Stimulated activated CD4-positive, alpha-beta T cell treated with anti-CD3 and anti-CD28 coated beads, Interleukin-15, amount 100 ng/mL, for 48 hours (primary cell): ENCODE data around the gene TNIP1.
A peak's percentile ranks its signal among the peaks of the same experiment; 100 is the strongest.

Experiments used
- DNase-seq, 2 donors: peaks; one replicate each; pipeline ENCODE4 v3.0.0-alpha.2; 2020; ENCODE audit warnings: low read depth in 2 of 2

Gene TNIP1

DNA sequence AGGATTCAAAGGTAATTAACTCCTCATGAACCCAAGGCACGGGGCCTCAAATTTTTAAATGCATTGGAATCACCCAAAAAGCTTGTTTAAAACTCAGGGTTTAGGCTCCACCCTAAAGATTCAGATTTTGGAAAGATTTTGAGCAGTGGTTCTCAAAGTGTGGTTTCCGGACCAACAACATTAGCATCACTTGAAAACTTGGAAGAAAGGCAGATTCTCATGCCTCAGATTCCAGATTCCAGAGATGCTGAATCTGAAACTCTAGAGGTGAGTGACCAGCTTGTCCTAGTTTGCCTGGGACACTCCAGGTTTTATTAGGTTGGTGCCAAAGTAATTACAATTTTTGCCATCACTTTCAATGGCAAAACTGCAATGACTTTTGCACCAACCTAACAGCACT, 24.7 kb upstream of the TNIP1 start:
- DNase-seq: no peak

DNA sequence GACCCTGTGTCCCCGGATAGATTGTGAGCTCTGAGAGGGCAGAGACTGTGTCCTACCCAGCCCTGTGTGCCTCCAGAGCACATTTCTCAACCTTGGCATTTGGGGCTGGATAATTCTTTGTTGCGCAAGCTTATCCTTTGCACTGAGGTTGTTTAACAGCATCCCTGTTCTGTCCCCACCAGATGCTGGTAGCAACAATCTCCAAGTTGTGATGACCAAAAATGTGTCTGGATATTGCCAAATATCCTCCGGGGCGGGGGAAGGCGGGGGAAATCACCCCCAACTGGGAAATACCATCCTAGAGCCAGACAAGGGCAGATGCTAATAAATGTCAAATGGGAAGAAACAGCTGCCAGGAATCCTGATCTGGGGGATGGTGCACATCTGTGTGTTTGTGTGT, 24.0 kb upstream of the TNIP1 start:
- no peak for DNase-seq

DNA sequence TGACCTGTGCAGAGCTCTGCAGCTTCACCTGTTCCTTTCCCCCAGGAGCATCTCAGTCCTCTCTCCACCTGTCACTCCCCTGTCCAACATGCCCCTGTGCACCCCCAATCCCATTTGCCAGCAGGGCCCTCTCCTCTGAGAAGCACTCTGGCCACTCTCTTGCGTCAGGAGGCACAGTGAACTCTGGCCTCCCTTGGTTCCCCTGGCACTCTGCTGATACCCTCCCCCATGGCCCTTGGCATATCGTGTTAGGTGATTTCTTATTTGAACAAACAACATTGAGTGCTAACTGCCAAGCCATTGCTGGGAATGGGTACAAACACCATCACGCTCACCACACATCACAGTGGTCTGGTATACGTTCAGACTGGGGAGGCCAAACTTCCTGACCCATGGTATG, 20.9 kb upstream of the TNIP1 start:
- DNase-seq: no peak

DNA sequence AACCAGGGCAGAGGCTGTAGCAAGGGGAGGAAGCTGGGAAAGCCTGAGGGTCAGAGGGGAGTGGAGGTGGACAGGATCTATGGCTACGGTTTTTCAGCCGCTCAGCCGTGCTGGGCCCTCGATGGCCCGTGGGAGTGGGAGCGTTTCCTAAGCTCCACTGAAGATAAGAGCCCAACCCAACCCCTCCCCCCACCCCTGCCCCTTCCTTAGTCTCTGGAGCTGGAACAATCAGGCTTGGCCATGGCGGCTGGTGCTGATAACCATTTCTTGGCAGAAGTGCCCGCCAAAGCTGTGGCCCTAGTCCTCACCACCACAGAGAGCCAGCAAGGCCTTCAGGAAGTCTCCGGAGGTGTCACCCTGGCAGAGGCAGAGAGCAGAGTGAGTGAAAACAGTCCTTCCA, 20.3 kb upstream of the TNIP1 start:
- DNase-seq: no peak

DNA sequence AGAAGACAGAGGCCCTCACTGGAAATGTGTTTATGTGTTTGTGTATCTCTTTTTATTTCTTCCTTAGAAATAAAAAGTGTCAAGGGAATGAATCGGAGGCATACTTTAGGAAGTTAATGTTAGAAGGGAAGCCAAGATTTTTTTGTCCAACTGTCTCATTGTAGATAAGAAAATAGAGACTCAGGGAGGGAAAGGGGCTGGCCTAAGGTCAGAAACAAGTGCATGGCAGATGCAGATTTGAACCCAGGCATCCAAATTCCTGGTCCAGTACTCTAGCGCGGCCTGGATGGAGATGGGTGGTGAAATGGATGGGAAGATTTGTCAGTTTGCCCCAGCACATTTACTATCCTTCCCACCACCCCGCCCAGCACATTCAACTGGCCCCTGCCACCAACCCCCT, 19.8 kb upstream of the TNIP1 start:
- no peak for DNase-seq

DNA sequence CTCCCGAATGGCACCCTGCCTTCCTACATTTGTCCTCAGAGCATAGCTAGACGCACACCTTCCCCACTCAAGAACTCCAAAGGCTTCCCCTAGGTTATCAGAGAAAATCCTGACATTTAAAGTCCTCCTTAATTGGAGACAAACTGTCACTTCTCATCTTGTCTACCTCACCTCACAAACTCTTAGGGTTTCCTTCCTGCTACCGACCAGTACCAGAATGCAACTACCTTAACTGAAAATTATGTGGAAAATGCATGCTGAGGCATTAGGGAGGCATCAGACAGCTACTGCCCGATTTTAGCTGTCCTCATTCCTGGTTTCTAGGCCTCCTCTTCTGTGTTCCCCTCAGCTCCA, 17.9 kb upstream of the TNIP1 start:
- no peak for DNase-seq

DNA sequence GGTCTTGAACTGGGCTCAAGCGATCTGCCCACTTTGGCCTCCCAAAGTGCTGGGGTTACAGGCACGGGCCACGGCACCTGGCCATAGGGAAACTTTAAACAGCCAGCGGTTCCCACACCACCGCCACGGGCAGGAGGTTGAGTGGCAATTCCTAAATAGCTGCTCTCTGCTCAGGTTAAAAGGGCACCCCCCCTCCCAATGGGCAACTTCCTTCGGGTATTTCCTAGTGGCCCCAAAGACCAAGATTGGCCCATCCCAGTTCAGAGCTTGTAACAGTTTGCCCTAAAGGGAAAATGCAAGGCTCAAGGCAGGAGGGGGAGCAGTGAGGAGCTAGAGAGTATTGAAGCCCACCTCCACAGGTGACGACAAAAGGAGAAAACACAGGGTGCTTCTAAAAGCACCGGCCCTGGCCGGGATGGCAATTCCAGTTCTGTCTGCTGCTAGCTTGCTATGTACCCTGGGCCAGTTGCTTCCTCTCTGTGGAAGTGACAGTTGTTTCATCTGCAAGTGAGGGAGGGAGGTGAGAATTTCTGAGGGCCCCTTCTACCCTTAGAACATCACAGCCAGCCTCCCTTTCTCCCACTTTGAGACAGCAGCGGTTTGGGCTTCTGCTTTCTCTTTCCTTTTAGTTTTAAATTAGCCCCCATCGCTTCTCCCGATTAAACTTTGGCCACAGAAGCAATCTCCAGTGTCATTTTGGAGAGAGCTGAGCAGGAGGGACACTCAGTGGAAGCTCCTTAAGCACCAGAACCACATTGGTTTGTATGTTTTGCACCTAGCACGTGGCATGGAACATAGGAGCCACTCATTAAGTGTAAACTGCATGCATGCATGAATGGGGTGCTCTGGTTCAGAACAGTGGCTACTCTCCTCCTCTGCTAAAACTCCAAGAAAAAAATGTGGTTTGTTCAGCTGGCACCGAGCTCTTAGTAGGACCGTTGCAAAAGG, 17.3 kb upstream of the TNIP1 start:
- no peak for DNase-seq

DNA sequence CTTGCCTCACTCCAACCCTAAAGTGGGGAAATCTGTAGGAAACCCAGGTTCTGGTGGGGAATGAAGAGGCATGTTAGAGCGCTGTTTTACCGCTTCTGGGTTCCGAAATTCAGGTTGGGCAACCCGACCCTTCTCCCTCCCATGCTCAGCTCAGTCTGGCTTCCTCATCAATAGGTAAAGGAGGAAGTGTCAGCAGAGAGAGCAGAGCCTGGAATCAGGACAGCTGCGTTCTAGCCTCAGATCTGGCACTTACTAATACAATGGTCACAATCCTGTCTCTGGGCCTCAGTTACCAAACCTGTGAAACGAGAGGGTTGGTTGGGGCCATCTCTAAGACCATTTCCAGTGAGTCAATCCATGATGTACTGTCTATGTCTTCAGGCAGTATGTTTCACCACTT, 16.2 kb upstream of the TNIP1 start:
- DNase-seq: no peak

DNA sequence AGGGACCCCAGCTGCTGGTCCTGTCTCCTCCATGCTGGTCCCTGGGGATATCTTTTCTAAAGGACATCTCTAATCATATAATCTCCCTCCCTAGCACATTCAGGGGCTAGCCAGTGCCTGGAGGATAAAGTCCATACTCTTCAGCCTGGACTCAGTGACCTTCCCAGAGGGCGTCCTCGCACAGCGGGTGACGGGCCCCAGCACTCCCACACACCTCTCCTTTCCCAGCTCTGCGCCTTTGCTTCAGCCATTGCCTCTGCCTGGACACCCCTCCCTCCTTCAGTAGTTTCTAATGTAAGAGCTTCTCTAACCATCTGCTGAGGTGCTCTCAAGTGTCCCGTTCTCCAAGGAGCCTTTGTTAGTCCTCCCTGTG, 15.2 kb upstream of the TNIP1 start:
- DNase-seq: no peak

DNA sequence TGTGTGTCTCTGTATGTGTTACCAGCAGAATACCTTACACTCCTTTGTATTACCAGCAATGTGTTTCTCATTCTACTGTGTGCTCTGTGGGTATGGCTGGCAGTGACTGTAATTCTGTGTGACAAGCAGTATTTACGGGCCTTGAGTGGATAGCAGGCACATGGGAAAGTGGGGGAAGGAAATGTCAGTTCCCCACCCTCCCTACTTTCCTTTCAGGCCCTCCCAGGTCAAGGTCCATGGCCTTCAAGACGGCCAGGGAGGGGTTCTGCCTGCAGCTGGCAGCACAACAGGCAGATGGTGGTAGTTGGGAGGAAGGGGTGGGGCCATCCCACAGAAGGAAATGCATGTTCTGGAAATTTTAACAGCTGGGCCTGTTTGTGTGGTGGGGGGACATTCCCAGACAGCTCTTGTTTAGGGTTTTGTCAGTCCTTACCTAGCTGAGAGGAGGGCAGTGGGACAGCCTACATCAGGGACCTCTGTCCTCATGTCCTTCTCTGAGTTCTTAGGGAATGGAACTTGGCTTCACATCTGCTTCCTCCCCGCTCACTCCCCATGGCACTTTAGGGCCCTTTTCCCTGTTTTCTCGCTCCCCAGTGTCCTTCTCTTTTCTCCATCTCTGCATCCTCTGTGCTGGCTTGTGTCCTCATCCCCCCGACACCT, 14.6 kb upstream of the TNIP1 start:
- no peak for DNase-seq

DNA sequence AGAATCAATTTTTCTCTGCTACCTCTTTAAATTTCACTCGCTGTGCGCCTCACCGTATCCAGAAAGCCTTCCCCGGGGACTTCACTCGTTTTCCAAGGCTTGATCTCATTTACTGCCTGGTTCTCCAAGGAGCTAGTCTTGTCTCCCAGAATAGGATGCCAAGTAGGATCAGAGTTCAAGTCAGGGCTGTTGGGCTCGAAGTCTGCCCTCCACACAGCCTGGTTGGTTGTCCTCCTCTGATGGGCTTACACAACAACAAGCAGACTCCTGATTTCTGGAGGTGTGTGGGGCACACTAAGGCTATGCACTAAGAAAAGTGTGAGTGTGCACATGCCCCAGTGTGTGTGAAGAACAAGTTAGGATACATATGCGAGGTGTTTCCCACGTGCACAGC, 14.0 kb upstream of the TNIP1 start:
- DNase-seq: no peak

DNA sequence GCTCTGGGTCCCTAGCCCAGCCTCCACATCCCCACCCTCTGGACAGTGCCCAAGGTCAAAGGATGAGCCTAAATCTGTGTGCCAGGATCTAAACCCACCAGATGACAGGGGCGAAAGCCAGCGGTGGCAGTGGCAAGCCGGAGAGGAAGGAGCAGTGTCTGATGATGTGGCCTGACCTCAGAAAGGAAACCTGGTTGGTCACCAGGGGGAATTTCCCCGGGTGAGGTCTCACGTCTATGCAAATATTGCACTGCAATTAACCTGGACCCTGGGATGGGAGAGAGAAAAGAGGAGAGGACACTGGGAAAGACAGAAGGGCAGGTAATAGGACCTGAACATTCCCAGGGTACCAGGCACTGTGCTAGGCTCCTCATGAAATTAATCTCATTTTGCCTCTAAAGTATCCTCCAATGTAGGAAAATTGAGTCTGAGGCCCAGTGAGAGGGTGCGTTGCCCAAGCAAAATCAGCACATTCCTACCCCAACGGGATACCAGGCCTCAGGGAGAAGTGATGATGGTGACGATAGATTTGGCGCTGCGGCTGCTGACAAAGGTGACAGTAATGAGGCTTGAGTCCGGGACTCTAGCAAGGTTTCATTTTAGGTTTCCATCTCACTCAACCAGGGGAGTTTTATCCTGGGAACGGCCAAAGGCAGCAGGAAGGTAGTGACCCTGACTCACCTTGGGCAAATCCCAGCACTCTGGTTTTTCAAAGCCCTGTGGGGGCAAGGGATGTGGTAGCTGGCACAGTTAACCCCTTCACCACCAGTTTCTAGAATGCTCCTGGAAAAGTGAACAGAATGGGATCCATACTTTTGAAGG, 13.4 kb upstream of the TNIP1 start:
- DNase-seq: peak in 1 of 2 donors; percentile 67

DNA sequence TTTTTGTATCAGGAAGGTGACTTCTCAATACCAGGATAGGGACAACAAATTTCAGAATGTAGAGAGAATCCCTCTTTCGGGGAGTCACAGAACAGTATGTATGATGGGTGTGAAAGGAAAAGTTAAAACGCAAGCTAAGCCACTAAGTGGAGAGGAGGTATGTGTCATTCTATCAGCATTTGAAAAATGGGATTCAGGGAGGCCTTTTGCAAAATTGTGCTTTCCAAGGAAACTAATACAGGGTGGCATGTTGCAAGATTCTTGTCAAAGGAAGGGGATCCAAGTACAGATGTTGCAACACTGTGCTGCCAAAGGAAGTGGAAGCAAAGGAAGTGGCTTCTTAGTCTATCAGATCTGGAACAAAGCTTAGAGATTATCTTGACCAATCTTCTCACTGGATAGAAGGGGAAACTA, 12.6 kb upstream of the TNIP1 start:
- DNase-seq: no peak

DNA sequence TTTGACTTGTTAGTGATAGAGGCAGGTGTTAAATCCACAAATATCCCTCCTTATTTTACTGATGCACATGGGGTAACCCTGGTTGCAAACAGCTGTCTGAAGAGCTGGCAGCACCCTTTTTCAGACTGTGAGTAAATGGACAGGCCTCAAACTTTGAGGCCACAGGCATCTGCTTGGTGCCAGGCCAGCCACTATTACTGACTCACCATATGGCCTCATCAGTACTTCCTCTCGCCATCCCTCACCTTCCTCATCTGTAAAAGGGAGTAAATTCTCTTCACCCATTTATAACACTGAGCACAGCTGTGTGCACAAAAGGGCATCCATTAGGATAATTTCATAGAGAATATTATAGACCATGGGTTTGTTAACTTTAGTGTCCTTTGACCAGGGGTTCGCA, 11.9 kb upstream of the TNIP1 start:
- DNase-seq: no peak

DNA sequence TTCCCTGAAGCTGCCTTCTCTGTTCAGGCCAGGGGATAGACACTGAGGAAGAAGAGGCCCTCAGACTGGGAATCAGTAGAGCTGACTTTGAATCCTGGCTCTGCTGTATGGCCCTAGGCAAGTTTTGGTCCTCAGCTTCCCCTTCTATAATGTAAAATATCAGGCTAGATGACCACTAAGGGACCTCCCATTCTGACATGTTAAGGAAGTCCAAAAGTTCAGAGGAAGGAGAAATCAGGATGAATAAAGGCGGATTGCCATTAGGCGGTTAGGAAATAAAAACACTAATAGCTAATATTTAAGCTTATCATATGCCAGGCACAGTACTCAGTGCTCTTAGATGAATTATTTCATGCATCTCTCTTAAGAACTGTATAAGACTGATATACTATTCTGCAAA, 8.9 kb upstream of the TNIP1 start:
- no peak for DNase-seq

DNA sequence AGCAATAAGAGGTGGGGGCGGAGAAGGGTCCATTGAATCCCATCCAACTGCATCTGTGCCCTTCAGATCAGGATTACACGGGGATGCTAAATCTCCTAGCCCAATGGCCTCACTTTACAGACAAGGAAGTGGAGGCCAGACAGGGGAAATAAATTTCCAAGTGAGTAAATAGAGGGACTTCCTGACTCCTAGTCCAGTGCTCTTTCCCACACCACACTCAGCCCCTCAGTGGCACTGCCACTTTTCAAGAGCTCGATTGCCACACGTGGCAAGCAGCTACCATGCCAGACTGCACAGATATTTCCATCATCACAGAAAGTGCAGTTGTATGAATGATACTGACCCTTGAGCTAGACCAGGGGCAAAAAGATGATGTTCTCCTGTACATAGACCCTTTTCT, 8.2 kb upstream of the TNIP1 start:
- no peak for DNase-seq

DNA sequence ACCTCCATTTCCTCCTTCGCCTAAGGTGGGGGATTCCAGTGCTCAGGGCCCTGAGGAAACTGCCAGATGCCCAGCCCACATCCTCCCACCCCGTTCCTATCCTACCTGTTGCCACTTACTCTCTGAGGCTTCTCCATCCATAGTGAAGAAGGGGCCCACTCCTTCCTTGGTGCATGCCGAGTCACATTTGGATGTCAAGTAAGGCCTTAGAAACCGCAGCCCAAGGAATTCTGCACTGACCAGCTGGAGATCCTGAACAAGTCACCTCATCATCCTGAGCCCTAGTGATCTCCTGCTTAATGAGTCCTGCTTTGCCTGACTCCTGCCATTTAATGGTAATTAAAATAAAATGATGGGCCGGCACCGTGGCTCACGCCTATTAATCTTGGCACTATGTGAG, 6.7 kb upstream of the TNIP1 start:
- no peak for DNase-seq

DNA sequence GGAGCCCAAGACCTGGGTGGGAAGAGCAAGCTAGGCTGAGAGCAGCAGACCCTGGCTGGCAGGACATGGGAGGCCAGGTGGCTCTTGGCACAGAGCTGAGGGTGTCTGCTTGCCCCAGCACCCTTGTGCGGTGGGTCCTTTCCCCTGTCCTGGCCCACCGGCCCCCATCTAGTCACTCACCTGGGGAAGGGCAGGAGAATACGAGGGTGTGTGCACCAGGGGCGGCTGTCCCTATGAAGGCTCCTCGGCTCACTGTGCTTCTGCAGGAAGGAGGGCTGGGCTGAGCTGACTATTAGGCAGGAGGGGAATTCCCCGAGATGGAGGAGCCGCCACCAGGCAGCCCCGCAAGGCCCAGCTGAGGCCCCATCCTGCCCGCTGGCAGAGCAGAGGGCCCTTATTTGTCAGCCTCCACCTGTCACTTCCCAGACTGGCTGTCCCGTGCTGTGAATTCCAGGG, 6.1 kb upstream of the TNIP1 start:
- peak in 1 of 2 donors; percentile 58 for DNase-seq

DNA sequence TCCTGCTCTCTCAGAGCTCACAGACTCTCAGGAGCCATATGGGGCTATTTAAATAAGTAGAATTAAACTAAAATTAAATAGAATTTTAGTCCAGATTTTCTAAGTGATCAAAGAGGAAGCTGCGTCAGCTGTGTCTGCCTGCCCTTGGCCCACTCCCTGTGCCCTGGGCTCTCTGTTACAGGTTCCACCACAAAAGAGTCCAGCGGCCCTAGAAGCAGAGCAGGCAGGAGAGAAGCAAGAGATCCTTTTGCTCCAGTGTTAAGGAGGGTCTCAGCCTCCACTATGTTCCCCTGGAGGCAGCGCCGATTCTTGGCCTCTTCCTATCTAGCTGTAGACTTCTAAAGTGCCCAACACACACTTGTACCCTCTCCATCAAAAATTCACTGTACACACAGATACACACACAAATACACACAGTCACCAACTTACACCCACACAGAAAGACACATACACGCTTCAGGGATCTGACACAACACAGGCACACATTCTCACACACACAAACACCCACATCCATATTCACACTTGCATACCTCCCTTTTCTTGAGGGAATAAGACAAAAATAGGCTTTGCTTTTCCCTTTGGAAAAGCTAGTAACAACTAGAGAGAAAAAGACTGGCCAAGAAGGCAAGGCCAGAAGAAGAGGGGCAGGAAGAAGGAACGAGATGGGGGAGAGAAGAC, 5.5 kb upstream of the TNIP1 start:
- no peak for DNase-seq

DNA sequence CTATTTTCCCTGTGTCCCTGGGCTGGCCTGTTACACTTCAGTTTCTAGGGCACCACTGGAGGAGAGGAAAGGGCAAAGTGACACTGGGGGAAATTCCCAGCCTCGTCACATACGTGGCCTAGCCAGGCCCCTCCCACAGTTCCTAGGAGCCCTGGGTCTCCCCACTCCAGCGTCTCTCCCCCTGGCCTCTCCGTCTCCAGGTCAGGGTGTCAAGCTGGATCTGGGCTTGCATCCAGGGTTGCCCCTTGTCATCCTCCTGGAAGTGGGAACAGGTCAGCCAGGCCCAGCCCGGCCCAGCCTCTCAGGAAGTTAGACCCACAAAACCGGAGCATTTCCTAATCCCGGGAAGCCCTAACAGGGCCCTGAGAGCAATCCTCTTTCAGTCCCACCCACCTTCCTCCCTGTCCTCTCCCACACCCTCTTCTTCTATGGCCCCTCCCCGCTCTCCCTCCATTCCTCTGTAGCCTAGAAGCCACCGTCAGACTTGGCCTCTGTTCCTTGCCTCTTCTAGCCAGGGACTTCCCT, 4.7 kb upstream of the TNIP1 start:
- DNase-seq: no peak

DNA sequence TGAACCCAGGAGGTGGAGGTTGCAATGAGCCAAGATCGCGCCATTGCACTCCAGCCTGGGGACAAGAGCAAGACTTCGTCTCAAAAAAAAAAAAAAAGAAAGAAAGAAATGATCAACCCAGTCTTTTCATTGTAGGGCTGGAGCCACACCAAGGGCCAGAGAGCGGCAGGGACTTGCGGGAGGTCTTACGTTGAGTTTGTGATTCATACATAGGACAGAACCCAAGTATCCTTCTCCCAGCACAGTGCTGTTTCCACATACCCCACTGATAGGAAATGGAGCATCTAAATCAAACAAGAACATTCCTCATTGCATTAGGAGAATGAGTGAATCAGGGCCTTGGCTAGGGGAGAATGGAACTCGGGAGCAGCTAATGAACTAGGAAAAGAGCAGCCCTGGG, 3.5 kb upstream of the TNIP1 start:
- DNase-seq: no peak
